H1 (cell line): ENCODE results near the gene RBM45. TPM values are rescaled to one million over a fixed set of nuclear protein-coding genes. Genes with fewer than 3 reads are reported as not detected.

ENCODE experiments used
- ATF3 ChIP-seq: IDR thresholded peaks from 2 replicates; pipeline ENCODE4 v1.6.1; 2011; ENCODE audit warnings: low read depth, mild to moderate bottlenecking, low read length; ENCODE audit not compliant: insufficient read depth
- BACH1 ChIP-seq: IDR thresholded peaks from 2 replicates; pipeline ENCODE4 v1.6.1; 2012; ENCODE audit warnings: low read length, improper control_type of control experiment
- CBX8 ChIP-seq: fragments of 300-800, 300-1000 bp; sonication (generic); IDR thresholded peaks from 2 replicates; pipeline ENCODE4 v1.7.1; 2016; ENCODE audit warnings: low read depth, low read length, borderline replicate concordance
- KDM4A ChIP-seq: IDR thresholded peaks from one replicate; pipeline ENCODE4 v1.7.1; 2012; ENCODE audit warnings: low read depth, mild to moderate bottlenecking, moderate library complexity, low read length, inconsistent platforms; ENCODE audit not compliant: severe bottlenecking
- TAF1 ChIP-seq: IDR thresholded peaks from 2 replicates; pipeline ENCODE4 v1.6.1; 2011; ENCODE audit warnings: mild to moderate bottlenecking, low read depth, low read length
- polyA plus RNA-seq, 7 experiments: library from polyadenylated mRNA; depleted of rRNA in 3 of 7; stranded (reverse) in 5 of 7; unstranded in 2 of 7; fragments of >200 nt in 5 of 7; fragments of 200-250 nt in 2 of 7; gene quantifications; 1 replicate in 5 of 7; 2 replicates in 1 of 7; 4 replicates in 1 of 7; pipeline versions ENCODE4 v1.2.1 to v1.2.3, GENCODE V29; 2011 to 2013; ENCODE audit warnings: missing spikeins in 2 of 7, mixed read lengths in 2 of 7
- total RNA-seq: library from RNA; stranded (reverse); fragmentation: NEBNext Ultra II Directional; extraction: Animal tissue kit (Norgen Biotek cat#: 25700); gene quantifications from 2 replicates; pipeline ENCODE4 v1.2.1, GENCODE V29; 2021

RBM45 gene
- total and polyA plus RNA-seq, 2 of the 8 experiments (the other 6 are each of a cell fraction or from before 2014, with no cell fraction given) = 4.7 to 10.4 TPM

GRCh38 chr2:178114462-178114861 lies 2.2 kb downstream of the RBM45 start (continued):
- TF ChIP-seq BACH1 = no peak
- TF ChIP-seq CBX8 = no peak
- no peak for TF ChIP-seq TAF1
- TF ChIP-seq ATF3 = no peak
- no peak for TF ChIP-seq KDM4A
- TF ChIP-seq, all 59 proteins: peak for 0
